ENCODE measurements around the gene NANOS3. TPM values are rescaled to one million over a fixed set of nuclear protein-coding genes. Genes with fewer than 3 reads are reported as not detected.

The NANOS3 gene
- total and polyA plus RNA-seq, 9 of the 15 experiments (the other 6 are each of a cell fraction or from before 2014, with no cell fraction given) = not detected

- TF ChIP-seq REST (IDR thresholded peaks at IDR 0.05; ENCODE audit: borderline replicate concordance) (0 out of 2 replicates have a peak, but pooled peaks have one; percentile 2), REST (CRISPR knock-in tag; IDR thresholded peaks at IDR 0.05; ENCODE audit: low read depth) (no peak), FOXP4 (CRISPR knock-in tag; IDR thresholded peaks at IDR 0.05; ENCODE audit: borderline replicate concordance) (peak; percentile 59; the same call in 1 of the 2 replicates), ZNF24 (IDR thresholded peaks at IDR 0.05) (no peak), BACH1 (tag; IDR thresholded peaks at IDR 0.05) (no peak), ZNF217 (CRISPR knock-in tag; IDR thresholded peaks at IDR 0.05) (no peak), OTX1 (CRISPR knock-in tag; IDR thresholded peaks at IDR 0.05) (no peak), ZNF121 (CRISPR knock-in tag; conservative IDR thresholded peaks at IDR 0.05) (no peak), KLF1 (tag; IDR thresholded peaks at IDR 0.05) (peak; percentile 51; the same call in 1 of the 2 replicates), NR0B1 (IDR thresholded peaks at IDR 0.05; ENCODE audit: partially characterized antibody) (no peak), ZNF436 (CRISPR knock-in tag; IDR thresholded peaks at IDR 0.05) (no peak), SIRT6 (IDR thresholded peaks at IDR 0.05; ENCODE audit: low read depth, low read length) (no peak), TGIF2 (CRISPR knock-in tag; IDR thresholded peaks at IDR 0.05) (no peak), TFAM (CRISPR knock-in tag; conservative IDR thresholded peaks at IDR 0.05) (no peak), PHB (CRISPR knock-in tag; IDR thresholded peaks at IDR 0.05) (no peak), HSF4 (CRISPR knock-in tag; IDR thresholded peaks at IDR 0.05; ENCODE audit: borderline replicate concordance) (no peak)
Observed at GRCh38 chr19:13838435-13839129, 38.4 kb upstream of the NANOS3 start (continued).
